Mucosa of descending colon (tissue), 3 donors: ENCODE data around the gene RNU1-4. TPM values are rescaled to one million over a fixed set of nuclear protein-coding genes. Genes with fewer than 3 reads are reported as not detected.
"Not testable (repeated sequence)": the region's sequence is repeated elsewhere in the genome, so short reads cannot be mapped to it uniquely, and the experiment has no call there.

Experiments used
- ATAC-seq: fragments of 200-7000 bp; cut with Tn5 transposase; one replicate; pipeline ENCODE4 v1.9.1; 2020; ENCODE audit warnings: mild to moderate bottlenecking, moderate library complexity
- DNase-seq, 3 donors: peaks; one replicate each; pipeline ENCODE4 v3.0.0-alpha.2; 2020
- H3K36me3 ChIP-seq: fragments of 200-600 bp; one replicate; pipeline ENCODE4 v1.8.0; 2021; ENCODE audit warnings: low read depth, mild to moderate bottlenecking
- H3K4me1 ChIP-seq: fragments of 200-600 bp; one replicate; pipeline ENCODE4 v1.8.0; 2021; ENCODE audit warnings: low read depth, mild to moderate bottlenecking
- H3K4me3 ChIP-seq: fragments of 200-600 bp; one replicate; pipeline ENCODE4 v1.8.0; 2021; ENCODE audit warnings: mild to moderate bottlenecking
- H3K9me3 ChIP-seq: fragments of 200-600 bp; one replicate; pipeline ENCODE4 v1.8.0; 2021; ENCODE audit warnings: mild to moderate bottlenecking
- intact Hi-C, 2 donors: fragments of 100-400 bp; cut with DNase I in 1 of 2; cut with micrococcal nuclease in 1 of 2; formaldehyde crosslinking; loops; one replicate each; pipeline versions ENCODE4 v1.11.0 to v1.11.1; 2022; cut with DNase I, micrococcal nuclease
- long read RNA-seq, 2 donors: library from polyadenylated mRNA; unstranded; transcript quantifications; one replicate each; pipeline ENCODE4 v2.0.0, GENCODE V29; 2019 to 2021
- total RNA-seq, 3 donors: library from RNA; stranded (reverse); fragmentation: NEBNext Ultra II Directional in 2 of 3; extraction: Animal tissue kit (Norgen Biotek cat#: 25700) in 2 of 3; gene quantifications; one replicate each; pipeline versions ENCODE4 v1.2.1 to v1.2.4, GENCODE V29; 2021 to 2023
- donor health status: DM: no; HTN: no; CAD: no; lungs with moderate emphysema.
- donor health status: DM: no; HTN: no; CAD: no.
- donor health status: DM: no; HTN: yes; CAD: no.

RNU1-4 gene
- 1,000 to 10,000 TPM; 2,195 to 6,222 (median 2,378) TPM for total RNA-seq
- long read RNA-seq, donor 1, result 0 reads
- long read RNA-seq, donor 2, result 0 reads

DNA sequence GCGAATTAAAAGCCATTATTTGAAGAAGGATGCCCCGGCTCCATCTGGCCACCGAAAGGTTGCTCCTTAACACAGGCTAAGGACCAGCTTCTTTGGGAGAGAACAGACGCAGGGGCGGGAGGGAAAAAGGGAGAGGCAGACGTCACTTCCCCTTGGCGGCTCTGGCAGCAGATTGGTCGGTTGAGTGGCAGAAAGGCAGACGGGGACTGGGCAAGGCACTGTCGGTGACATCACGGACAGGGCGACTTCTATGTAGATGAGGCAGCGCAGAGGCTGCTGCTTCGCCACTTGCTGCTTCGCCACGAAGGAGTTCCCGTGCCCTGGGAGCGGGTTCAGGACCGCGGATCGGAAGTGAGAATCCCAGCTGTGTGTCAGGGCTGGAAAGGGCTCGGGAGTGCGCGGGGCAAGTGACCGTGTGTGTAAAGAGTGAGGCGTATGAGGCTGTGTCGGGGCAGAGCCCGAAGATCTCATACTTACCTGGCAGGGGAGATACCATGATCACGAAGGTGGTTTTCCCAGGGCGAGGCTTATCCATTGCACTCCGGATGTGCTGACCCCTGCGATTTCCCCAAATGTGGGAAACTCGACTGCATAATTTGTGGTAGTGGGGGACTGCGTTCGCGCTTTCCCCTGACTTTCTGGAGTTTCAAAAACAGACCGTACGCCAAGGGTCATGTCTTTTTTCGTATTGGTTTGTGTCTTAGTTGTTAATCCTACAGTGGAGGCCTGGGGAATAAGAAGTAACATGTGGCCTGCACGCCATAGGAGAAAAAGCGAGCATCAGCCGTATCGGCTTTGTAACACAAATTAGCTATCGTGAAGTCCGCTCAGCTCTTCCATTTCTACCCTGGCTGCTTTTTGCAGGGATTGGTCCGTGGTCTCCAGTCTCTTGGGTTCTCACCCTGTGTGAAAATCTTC is at the start of gene RNU1-4:
Gene RNU1-4, plus strand, starts transcription at position 470 of the 918 bp plus-strand sequence.
- H3K4me1 ChIP-seq, DNase-seq, H3K36me3 ChIP-seq, H3K9me3 ChIP-seq, intact Hi-C loops, H3K4me3 ChIP-seq: not testable (repeated sequence)
- ATAC-seq, result peak; percentile 100

DNA sequence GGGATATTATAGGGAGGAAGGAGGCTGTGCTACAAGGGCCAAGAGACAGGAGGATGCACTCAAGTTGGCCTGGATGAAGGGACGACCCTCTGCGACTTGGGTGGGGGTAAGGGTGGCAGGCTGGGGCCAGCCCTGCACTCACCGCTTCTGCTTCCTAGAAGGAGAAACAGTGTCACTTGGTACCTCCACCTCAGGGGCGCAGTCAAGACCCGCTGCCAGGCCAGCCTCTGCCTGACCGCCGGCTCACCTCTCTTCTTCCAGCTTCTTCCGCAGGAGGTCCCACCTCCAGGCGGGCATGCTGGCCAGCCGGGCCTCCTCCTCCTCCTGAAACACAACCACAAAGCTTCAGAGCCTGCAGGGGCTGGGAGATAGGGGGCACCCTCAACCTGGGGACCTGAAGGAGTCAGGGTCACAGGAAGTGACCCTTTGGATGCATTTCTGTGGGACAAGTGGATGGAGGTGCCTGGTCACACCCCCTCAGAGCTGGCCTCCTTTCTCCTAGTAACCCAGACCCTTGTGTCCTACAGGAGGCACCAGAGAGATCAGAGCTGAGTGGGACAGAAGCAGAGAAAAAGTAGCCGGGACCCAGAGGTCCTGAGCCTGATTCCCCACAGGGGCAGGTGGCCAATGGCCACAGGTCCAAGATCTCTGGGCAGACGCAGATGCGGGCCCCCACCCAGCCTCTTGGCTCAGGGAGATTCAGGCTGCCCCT is 49.2 kb upstream of the RNU1-4 start:
- ATAC-seq, H3K4me3 ChIP-seq: not testable (repeated sequence)

DNA sequence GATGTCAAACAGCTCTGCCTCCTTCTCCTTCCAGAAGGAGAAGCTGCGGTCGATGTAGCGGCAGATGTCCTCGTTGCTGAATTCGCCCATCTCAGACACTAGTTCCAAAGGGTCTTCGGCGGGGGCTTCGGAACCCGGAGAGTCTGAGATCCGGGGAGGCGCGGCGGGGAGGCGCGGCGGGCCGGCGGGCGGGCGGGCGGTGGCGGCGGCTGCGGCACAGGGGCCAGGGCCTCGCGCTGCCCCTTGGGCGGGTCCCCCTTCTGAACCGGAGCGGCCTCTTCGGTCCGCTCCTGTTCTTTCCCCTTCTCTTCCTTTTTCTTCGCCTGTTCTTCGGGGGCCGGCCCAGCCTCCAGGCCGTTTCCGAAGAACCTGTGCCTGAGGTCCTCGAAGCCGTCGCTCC is 48.0 kb upstream of the RNU1-4 start:
- intact Hi-C loops, H3K4me1 ChIP-seq, H3K9me3 ChIP-seq, H3K4me3 ChIP-seq, DNase-seq, ATAC-seq, H3K36me3 ChIP-seq: not testable (repeated sequence)

More for the DNA sequence above, 49.2 kb upstream of the RNU1-4 start:
- H3K36me3 ChIP-seq, H3K9me3 ChIP-seq, intact Hi-C loops, H3K4me1 ChIP-seq, DNase-seq: not testable (repeated sequence)

DNA sequence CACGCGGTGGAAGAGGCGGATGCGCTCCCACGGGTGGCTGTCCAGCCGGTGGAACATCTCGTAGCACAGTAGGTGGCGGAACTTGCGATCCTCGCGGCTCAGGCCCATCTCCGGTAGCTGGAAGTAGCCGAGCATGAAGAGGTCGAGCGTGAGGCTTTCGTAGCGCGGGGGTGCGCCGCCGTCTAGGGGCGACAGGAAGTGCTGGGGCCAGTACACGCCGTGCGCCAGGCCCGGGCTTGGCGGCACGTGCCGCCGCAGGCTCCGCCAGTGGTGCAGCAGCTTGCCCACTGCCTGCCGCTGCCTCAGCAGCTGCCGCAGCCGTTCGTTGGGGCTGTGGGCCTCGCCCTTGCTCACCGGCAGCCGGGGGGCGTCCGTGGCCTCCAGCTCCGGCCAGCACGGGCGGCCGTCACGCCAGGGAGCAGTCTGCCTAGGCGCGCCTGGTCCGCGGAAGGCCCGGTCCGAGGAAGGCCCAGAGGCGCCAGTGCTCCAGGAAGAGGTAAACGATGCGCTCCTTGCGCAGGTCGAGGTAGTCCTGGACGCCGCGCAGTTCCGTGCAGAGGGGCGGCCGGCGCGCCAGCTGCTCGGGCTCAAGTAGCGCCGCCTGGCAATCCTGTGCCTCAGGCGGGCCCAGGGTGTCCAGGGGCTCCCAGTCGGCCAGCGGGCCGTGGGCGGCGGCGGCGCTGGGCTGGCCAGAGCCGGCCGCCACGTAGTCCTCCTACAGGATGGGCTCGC is 47.4 kb upstream of the RNU1-4 start:
- peak; percentile 29 for ATAC-seq
- not testable (repeated sequence) for H3K4me3 ChIP-seq

DNA sequence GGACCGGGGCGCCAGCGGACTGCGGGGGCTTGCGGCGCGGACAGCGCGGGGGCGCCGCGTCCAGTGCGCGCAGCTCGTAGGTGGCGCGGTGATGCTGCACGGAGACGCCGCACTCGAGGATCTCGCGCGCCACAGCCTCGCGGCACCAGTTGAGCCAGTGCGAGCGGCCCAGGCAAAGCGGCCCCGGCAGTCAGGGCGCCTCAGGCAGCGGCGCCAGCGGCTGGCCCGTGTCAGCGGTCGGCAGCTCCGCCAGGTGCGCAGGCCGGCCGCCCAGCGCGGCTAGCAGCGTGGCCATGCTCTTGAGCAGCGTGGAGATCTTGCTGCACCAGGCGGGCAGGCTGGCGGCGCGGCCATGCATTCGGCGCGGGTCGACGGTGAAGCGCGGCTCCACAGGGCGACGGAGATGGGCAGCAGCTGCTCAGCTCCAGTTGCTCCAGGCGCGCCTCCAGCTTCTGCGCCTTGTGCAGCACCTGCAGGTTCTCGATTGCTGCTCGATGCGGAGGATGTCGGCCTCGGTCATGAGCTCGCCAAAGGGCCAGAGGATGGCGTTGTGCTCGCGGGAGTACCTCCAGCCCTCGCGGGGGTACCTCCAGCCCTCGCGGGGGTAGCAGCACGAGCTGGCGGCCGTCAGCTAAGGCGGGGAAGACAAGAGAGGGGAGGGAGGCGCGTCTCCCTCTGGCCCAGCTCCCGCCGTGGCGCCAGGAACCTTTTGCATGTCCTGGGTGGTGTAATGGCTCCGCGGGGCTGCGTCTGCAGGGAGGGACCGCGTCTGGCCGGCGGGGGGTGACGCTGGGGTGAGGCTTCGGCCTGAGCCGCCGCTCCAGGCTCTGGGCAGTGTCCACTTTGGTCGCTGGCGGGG is 46.6 kb upstream of the RNU1-4 start:
- H3K4me1 ChIP-seq, intact Hi-C loops, H3K4me3 ChIP-seq, H3K9me3 ChIP-seq, H3K36me3 ChIP-seq: not testable (repeated sequence)
- DNase-seq, result peak in 2 of 3 donors; percentile 9 to 13
- ATAC-seq, result peak; percentile 25

More for the DNA sequence above, 47.4 kb upstream of the RNU1-4 start:
- H3K9me3 ChIP-seq, H3K4me1 ChIP-seq, H3K36me3 ChIP-seq, intact Hi-C loops: not testable (repeated sequence)
- peak in 2 of 3 donors; percentile 6 to 10 for DNase-seq

DNA sequence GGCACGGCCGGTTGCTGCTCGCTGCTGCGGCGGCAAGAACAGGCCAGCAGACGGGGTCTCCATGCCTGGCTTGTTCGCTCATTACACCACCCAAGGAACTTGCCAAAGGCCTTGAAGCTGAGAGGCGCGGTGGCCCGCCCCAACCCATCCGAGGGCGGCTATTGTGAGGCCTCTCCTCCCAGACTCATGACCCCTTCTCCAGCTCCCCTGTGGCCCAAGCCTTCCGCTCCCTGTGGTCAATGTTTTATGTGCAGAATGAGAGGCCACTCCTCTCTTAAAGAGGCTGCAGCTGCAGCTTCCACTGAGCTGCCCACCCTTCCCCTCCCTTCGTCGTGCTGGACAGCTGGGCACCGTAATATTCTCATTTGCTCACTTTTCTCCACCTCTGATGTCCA is 46.0 kb upstream of the RNU1-4 start:
- ATAC-seq, intact Hi-C loops, H3K4me1 ChIP-seq: not testable (repeated sequence)

DNA sequence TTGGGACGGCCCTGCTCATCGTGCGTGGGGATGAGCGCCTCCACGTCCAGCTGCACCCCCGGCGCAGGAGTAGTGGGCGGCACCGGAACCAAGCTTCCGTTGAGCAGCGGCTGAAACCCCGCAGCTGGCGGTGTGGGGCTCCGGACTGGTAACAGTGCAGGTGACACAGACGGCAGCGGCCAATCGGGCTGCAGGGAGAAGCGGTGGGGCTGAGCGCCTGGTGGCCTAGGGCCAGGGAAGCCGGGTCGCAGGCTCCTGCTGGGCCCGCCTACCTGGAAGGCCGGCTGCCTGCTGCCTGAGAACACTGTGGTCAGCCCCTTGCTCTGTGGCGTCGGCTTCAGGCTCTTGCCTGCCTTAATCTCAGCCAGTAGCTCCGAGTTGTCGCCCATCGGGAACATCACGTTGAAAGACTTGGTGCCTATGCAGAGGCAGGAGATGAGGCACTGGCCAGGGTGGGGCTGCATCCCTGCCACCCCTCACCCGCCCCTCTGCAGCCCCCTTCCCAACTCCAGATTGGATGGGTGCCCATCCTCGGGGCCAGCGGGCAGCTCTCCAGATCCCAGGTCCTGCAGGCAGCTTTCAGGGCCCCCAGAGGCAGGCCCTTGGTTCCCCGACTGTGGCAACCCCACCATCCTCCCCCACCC is 43.7 kb upstream of the RNU1-4 start:
- intact Hi-C loops, H3K4me3 ChIP-seq: not testable (repeated sequence)
- DNase-seq, result peak in 2 of 3 donors; percentile 44 to 54

More for the DNA sequence above, 46.0 kb upstream of the RNU1-4 start:
- H3K9me3 ChIP-seq, DNase-seq, H3K36me3 ChIP-seq, H3K4me3 ChIP-seq: not testable (repeated sequence)

DNA sequence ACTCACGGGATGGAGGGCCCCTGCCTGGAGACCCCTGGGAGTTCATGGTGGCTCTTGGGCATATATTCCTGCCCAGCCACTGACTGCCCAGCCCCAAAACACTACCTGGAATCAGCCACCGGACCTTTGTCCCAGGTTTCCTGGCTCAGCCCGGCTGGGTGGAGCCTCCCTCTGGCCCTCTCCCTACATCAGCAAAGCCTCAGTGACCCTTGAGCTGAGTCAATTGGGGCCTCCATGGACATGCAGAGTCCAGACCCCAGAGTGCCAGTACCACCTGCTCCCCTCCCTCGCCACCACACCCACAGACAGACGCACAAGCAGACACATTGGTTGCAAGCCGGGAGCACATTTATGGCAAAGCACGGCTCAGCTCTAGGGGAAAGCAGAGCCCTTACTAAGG is 43.2 kb upstream of the RNU1-4 start:
- H3K36me3 ChIP-seq, H3K4me1 ChIP-seq, intact Hi-C loops, H3K4me3 ChIP-seq, H3K9me3 ChIP-seq: not testable (repeated sequence)
- peak; percentile 64 for ATAC-seq
- DNase-seq, result peak; percentile 36 to 58 (median 51)

More for the DNA sequence above, 43.7 kb upstream of the RNU1-4 start:
- H3K4me1 ChIP-seq, H3K36me3 ChIP-seq, ATAC-seq, H3K9me3 ChIP-seq: not testable (repeated sequence)

DNA sequence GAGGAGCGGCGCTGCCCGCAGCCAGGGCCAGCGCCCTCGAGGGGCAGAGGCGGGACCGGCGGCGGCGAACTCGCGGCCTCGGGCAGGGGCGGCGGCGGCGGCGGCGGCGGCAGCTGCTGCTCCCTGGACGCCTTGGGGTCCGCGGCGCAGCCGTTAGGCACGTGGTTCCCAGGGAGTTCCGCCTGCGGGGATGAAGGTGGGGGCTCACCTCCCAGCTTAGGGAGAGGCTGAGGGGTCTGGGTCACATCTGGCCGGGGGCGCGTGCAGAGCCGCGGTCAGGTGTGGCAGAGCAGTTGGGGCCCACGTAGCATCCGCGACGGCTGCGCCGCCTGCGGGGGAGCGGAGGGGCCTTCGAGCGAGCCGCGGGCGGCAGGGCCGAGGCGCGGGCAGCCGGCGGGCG is 40.9 kb upstream of the RNU1-4 start:
- H3K4me1 ChIP-seq, H3K9me3 ChIP-seq, H3K36me3 ChIP-seq, H3K4me3 ChIP-seq, ATAC-seq, intact Hi-C loops: not testable (repeated sequence)
- peak in 1 of 3 donors; percentile 8 for DNase-seq

DNA sequence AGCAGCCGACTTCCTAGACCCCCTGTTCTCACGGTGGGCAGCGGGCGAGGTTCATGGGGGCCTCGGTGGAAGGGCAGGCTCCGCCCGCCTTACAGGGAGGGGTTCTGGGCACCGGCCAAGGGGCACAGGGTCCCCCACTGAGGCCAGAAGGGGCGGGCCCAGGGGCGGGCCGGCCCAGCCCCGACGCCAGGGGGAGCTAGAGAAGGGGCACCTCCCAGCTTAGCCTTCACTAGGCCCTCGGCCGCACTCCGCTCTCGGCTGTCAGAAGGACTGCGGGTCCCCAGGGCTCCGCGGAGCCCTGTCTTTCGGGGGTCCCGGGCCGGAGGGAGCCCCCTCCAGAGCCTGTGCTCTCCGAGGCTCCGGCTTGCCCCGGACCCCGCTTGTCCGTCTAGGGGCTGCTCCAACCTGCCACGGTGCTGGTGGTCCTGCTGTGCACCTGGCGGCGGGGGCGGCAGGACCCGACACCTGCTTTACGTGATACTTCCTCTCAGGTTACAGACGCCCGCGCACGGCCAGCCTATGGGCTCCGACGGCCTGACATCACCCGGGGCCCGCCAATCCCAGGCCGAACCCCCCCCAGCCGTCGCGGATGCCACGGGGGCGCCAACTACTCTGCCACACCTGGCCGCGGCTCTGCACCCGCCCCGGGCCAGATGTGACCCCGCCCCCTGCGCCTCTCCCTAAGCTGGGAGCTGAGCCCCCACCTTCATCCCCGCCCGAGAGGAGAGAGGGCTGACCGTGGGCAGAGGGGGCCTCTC is 40.0 kb upstream of the RNU1-4 start:
- H3K4me1 ChIP-seq, H3K4me3 ChIP-seq, H3K9me3 ChIP-seq, intact Hi-C loops, H3K36me3 ChIP-seq: not testable (repeated sequence)
- ATAC-seq, result peak; percentile 27
- DNase-seq, result peak in 1 of 3 donors; percentile 5

DNA sequence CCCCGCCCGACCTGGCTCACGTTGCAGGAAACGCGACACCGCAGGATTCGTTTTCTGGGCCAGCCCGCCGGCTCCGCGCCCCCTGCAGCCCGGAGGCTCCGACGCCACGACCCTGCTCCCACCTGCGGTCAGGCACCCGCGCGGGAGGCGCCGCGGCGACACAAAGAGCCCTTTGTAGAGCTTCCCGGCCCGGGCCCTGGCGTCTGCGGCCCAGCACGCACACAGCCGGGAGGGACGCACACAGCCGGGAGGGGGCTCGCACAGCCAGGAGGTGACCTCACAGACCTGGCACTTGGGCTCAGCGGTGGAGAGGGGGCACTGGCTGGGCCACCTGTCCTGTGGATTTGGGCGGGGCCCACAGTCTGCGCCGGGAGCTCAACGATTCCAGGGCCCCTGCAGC is 39.1 kb upstream of the RNU1-4 start:
- H3K4me3 ChIP-seq, H3K9me3 ChIP-seq, H3K36me3 ChIP-seq, H3K4me1 ChIP-seq, intact Hi-C loops: not testable (repeated sequence)
- ATAC-seq, result peak; percentile 11
- DNase-seq, result peak in 1 of 3 donors; percentile 6

DNA sequence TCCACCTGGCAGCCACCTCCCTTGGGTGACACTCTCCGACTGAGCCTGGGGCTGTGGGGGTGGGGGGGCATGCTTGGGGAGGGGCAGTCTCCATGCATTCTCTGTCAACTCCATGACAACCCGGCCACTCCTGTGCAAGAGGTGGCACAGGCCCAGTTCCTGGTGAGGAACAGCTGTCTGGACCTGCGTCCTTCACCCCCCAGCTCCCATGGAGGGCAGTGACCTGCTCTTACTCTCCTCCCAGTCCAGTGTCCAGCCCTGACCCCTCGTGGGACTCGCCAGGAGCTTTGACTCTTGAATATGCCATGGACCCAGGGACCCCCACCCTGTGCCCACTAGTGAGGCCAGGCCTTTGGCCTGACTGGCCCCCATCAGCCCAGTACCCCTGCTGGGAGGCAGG is 38.0 kb upstream of the RNU1-4 start:
- ATAC-seq, H3K4me1 ChIP-seq, H3K36me3 ChIP-seq, intact Hi-C loops, H3K9me3 ChIP-seq, H3K4me3 ChIP-seq: not testable (repeated sequence)
- DNase-seq, result peak in 1 of 3 donors; percentile 33
